H1 (cell line): Measurements from ENCODE around the gene THAP12. TPM values are rescaled to one million over a fixed set of nuclear protein-coding genes. Genes with fewer than 3 reads are reported as not detected.

Experiments used
- CTCF ChIA-PET: fragments of 300-600 bp; sonication (Branson Sonifier 250); formaldehyde crosslinking; loops from one replicate; lab custom pipeline; 2021; ENCODE audit not compliant: partially characterized antibody; lab: Charles Lee
- POLR2A ChIA-PET: fragments of 300-600 bp; sonication (Branson Sonifier 250); formaldehyde crosslinking; loops from one replicate; lab custom pipeline; 2021; ENCODE audit warnings: inconsistent platforms; ENCODE audit not compliant: partially characterized antibody; lab: Charles Lee
- DNase-seq, 2 experiments: peaks; one replicate each; pipeline versions ENCODE4 v3.0.0 to v3.0.0-alpha.2; 2010 to 2022; ENCODE audit warnings: low spot score in 2 of 2, low read depth in 1 of 2, mixed read lengths in 1 of 2
- FAIRE-seq: peaks from 2 replicates; lab custom pipeline; 2011; peaks lifted over from hg19 to GRCh38; lab: Jason Lieb, UNC
- H2AFZ ChIP-seq: 2 replicates; pipeline ENCODE4 v1.8.1; 2012; ENCODE audit warnings: low read length, inconsistent platforms
- H2AK5ac ChIP-seq: 2 replicates; pipeline ENCODE4 v1.6.1; 2013; ENCODE audit warnings: low read depth, low read length
- H2BK120ac ChIP-seq: replicated peaks from 2 replicates; pipeline ENCODE3; 2013; ENCODE audit warnings: low read depth, low read length, inconsistent platforms
- H2BK12ac ChIP-seq: 2 replicates; pipeline ENCODE4 v1.6.1; 2013; ENCODE audit warnings: low read depth, low read length
- H2BK15ac ChIP-seq: 2 replicates; pipeline ENCODE4 v1.6.1; 2013; ENCODE audit warnings: low read length
- H2BK20ac ChIP-seq: 2 replicates; pipeline ENCODE4 v1.6.1; 2013; ENCODE audit warnings: low read length
- H2BK5ac ChIP-seq: 2 replicates; pipeline ENCODE4 v1.6.1; 2013; ENCODE audit warnings: low read depth, low read length
- H3K14ac ChIP-seq: 2 replicates; pipeline ENCODE4 v1.6.1; 2013; ENCODE audit warnings: inconsistent platforms; ENCODE audit not compliant: insufficient read length
- H3K18ac ChIP-seq: 2 replicates; pipeline ENCODE4 v1.6.1; 2013; ENCODE audit warnings: low read length; ENCODE audit errors: extremely low read depth
- H3K23ac ChIP-seq: 2 replicates; pipeline ENCODE4 v1.6.1; 2013; ENCODE audit warnings: inconsistent platforms; ENCODE audit not compliant: insufficient read length
- H3K23me2 ChIP-seq: 2 replicates; pipeline ENCODE4 v1.6.1; 2013; ENCODE audit warnings: low read depth, low read length
- H3K27ac ChIP-seq: 2 replicates; pipeline ENCODE4 v1.6.1; 2011; ENCODE audit warnings: low read depth, low read length, inconsistent platforms
- H3K27me3 ChIP-seq, 4 experiments: replicated peaks in 1 of 4; 1 replicate in 1 of 4; 2 replicates in 3 of 4; pipeline versions ENCODE4 v1.6.1 to v1.8.1; 2011 to 2013; ENCODE audit warnings: low read length in 3 of 4, mild to moderate bottlenecking in 3 of 4, inconsistent platforms in 2 of 4, mixed read lengths in 2 of 4, moderate library complexity in 1 of 4; ENCODE audit not compliant: control insufficient read depth in 3 of 4, insufficient read depth in 3 of 4; ENCODE audit errors: extremely low read depth in 1 of 4
- H3K36me3 ChIP-seq, 4 experiments: 2 replicates each; pipeline versions ENCODE4 v1.6.1 to v1.8.1; 2011 to 2013; ENCODE audit warnings: mild to moderate bottlenecking in 4 of 4, low read length in 3 of 4, moderate library complexity in 2 of 4, control low read depth in 1 of 4, inconsistent platforms in 1 of 4; ENCODE audit not compliant: insufficient read depth in 4 of 4, control insufficient read depth in 2 of 4
- H3K4ac ChIP-seq: replicated peaks from 2 replicates; pipeline ENCODE3; 2013; ENCODE audit warnings: low read length, low read depth, mixed read lengths, inconsistent platforms; ENCODE audit not compliant: insufficient read length
- H3K4me1 ChIP-seq, 4 experiments: replicated peaks in 1 of 4; 1 replicate in 1 of 4; 2 replicates in 3 of 4; pipeline versions ENCODE4 v1.6.1 to v1.8.1; 2011 to 2013; ENCODE audit warnings: low read length in 3 of 4, inconsistent platforms in 2 of 4, mixed read lengths in 1 of 4; ENCODE audit not compliant: insufficient read depth in 4 of 4, control insufficient read depth in 3 of 4
- H3K4me2 ChIP-seq, 2 experiments: 2 replicates each; pipeline versions ENCODE4 v1.6.1 to v1.8.1; 2011 to 2013; ENCODE audit warnings: low read depth in 2 of 2, low read length in 2 of 2, control low read depth in 1 of 2, inconsistent platforms in 1 of 2, mild to moderate bottlenecking in 1 of 2; ENCODE audit not compliant: insufficient read depth in 1 of 2
- H3K4me3 ChIP-seq, 4 experiments: fragments of 200-600, 300-600 bp in 1 of 4; sonication (generic), shearing (Covaris generic), sonication (Bioruptor Twin) in 1 of 4; 2 replicates each; pipeline versions ENCODE4 v1.5.1 to v1.8.1; 2011 to 2016; ENCODE audit warnings: low read length in 4 of 4, low read depth in 3 of 4, control low read depth in 2 of 4, inconsistent platforms in 2 of 4, mild to moderate bottlenecking in 2 of 4, mixed read lengths in 1 of 4, moderate library complexity in 1 of 4; ENCODE audit not compliant: insufficient read depth in 2 of 4; ENCODE audit errors: extremely low read depth in 1 of 4
- H3K56ac ChIP-seq: replicated peaks from 2 replicates; pipeline ENCODE3; 2013; ENCODE audit warnings: low read depth, mild to moderate bottlenecking, mixed read lengths, low read length, inconsistent platforms; ENCODE audit not compliant: insufficient read length
- H3K79me1 ChIP-seq: 2 replicates; pipeline ENCODE4 v1.6.1; 2013; ENCODE audit warnings: low read depth, low read length, control low read depth
- H3K79me2 ChIP-seq, 2 experiments: 2 replicates each; pipeline versions ENCODE4 v1.6.1 to v1.8.1; 2012 to 2013; ENCODE audit warnings: low read length in 2 of 2, mild to moderate bottlenecking in 2 of 2, inconsistent platforms in 1 of 2; ENCODE audit not compliant: insufficient read depth in 2 of 2, control insufficient read depth in 1 of 2
- H3K9ac ChIP-seq, 4 experiments: replicated peaks in 1 of 4; 1 replicate in 1 of 4; 2 replicates in 3 of 4; pipeline versions ENCODE4 v1.6.1 to v1.8.1; 2011 to 2013; ENCODE audit warnings: low read depth in 3 of 4, low read length in 3 of 4, control low read depth in 2 of 4, mild to moderate bottlenecking in 2 of 4, moderate library complexity in 2 of 4, inconsistent platforms in 1 of 4; ENCODE audit errors: extremely low read depth in 1 of 4
- H3K9me3 ChIP-seq, 2 experiments: 2 replicates each; pipeline versions ENCODE4 v1.6.1 to v1.8.1; 2012 to 2013; ENCODE audit warnings: mild to moderate bottlenecking in 2 of 2, moderate library complexity in 2 of 2, control low read depth in 1 of 2, inconsistent platforms in 1 of 2, low read depth in 1 of 2, low read length in 1 of 2, mixed read lengths in 1 of 2; ENCODE audit not compliant: insufficient read depth in 2 of 2
- H4K20me1 ChIP-seq, 2 experiments: replicated peaks in 1 of 2; 2 replicates each; pipeline versions ENCODE3 to v1.8.1; 2011 to 2013; ENCODE audit warnings: inconsistent platforms in 2 of 2, low read length in 2 of 2, mild to moderate bottlenecking in 1 of 2; ENCODE audit not compliant: insufficient read depth in 2 of 2, control insufficient read depth in 1 of 2
- H4K5ac ChIP-seq: 2 replicates; pipeline ENCODE4 v1.6.1; 2013; ENCODE audit warnings: low read length, low read depth, mixed read lengths, inconsistent platforms; ENCODE audit not compliant: insufficient read length
- H4K8ac ChIP-seq: 2 replicates; pipeline ENCODE4 v1.8.0; 2013; ENCODE audit warnings: mild to moderate bottlenecking, moderate library complexity, low read length, inconsistent platforms; ENCODE audit not compliant: insufficient read depth; ENCODE audit errors: extremely low read depth
- H4K91ac ChIP-seq: replicated peaks from 2 replicates; pipeline ENCODE3; 2013; ENCODE audit warnings: low read length, mixed read lengths, inconsistent platforms; ENCODE audit not compliant: insufficient read length
- BRCA1 ChIP-seq: IDR thresholded peaks from 2 replicates; pipeline ENCODE4 v1.6.1; 2012; ENCODE audit warnings: low read depth, low read length, improper control_type of control experiment
- CBX8 ChIP-seq: fragments of 300-800, 300-1000 bp; sonication (generic); IDR thresholded peaks from 2 replicates; pipeline ENCODE4 v1.7.1; 2016; ENCODE audit warnings: low read depth, low read length, borderline replicate concordance
- CHD2 ChIP-seq: IDR thresholded peaks from 2 replicates; pipeline ENCODE4 v1.6.1; 2012; ENCODE audit warnings: low read length, improper control_type of control experiment
- HDAC2 ChIP-seq, 2 experiments: fragments of 300-600 bp in 1 of 2; sonication (generic) in 1 of 2; IDR thresholded peaks; 2 replicates each; pipeline ENCODE4 v1.6.1; 2011 to 2012; ENCODE audit warnings: low read depth in 2 of 2, low read length in 2 of 2, mild to moderate bottlenecking in 2 of 2, moderate library complexity in 2 of 2, borderline replicate concordance in 1 of 2, inconsistent platforms in 1 of 2
- KDM5A ChIP-seq: fragments of 200-600 bp; IDR thresholded peaks from 2 replicates; pipeline ENCODE4 v1.7.1; 2012; ENCODE audit warnings: mild to moderate bottlenecking, low read length, inconsistent platforms, mixed read lengths
- MAX ChIP-seq: IDR thresholded peaks from 2 replicates; pipeline ENCODE4 v1.6.1; 2012; ENCODE audit warnings: inconsistent platforms
- RNF2 ChIP-seq: fragments of 200-900, 300-1000 bp; sonication (generic); IDR thresholded peaks from 2 replicates; pipeline ENCODE4 v1.7.1; 2016; ENCODE audit warnings: borderline replicate concordance, low read depth, mild to moderate bottlenecking, antibody characterized with exemption, low read length; ENCODE audit not compliant: poor library complexity, severe bottlenecking; ENCODE audit errors: missing control alignments
- SIRT6 ChIP-seq: IDR thresholded peaks from one replicate; pipeline ENCODE4 v1.7.1; 2012; ENCODE audit warnings: low read length, inconsistent platforms
- TBP ChIP-seq: IDR thresholded peaks from 2 replicates; pipeline ENCODE4 v1.6.1; 2011; ENCODE audit warnings: low read depth, low read length, improper control_type of control experiment
- WGBS, 2 experiments: shearing (Covaris generic) in 1 of 2; methylation state at CpG; one replicate each; pipeline versions ENCODE4 v1.1.6 to v1.1.7; 2013 to 2015; ENCODE audit warnings: low lambda C conversion rate in 2 of 2, mixed read lengths in 2 of 2, inconsistent platforms in 1 of 2, low coverage in 1 of 2, missing lambda C conversion rate in 1 of 2; ENCODE audit not compliant: insufficient replicate concordance in 2 of 2, insufficient coverage in 1 of 2, insufficient read length in 1 of 2; ENCODE audit errors: extremely low coverage in 1 of 2, missing lambda C conversion rate in 1 of 2; 5-methylcytosine and 5-hydroxymethylcytosine counted together
- polyA plus RNA-seq, 7 experiments: library from polyadenylated mRNA; depleted of rRNA in 3 of 7; stranded (reverse) in 5 of 7; unstranded in 2 of 7; fragments of >200 nt in 5 of 7; fragments of 200-250 nt in 2 of 7; gene quantifications; 1 replicate in 5 of 7; 2 replicates in 1 of 7; 4 replicates in 1 of 7; pipeline versions ENCODE4 v1.2.1 to v1.2.3, GENCODE V29; 2011 to 2013; ENCODE audit warnings: missing spikeins in 2 of 7, mixed read lengths in 2 of 7
- total RNA-seq: library from RNA; stranded (reverse); fragmentation: NEBNext Ultra II Directional; extraction: Animal tissue kit (Norgen Biotek cat#: 25700); gene quantifications from 2 replicates; pipeline ENCODE4 v1.2.1, GENCODE V29; 2021
- TF ChIP-seq, protein P1 (sequence below): IDR thresholded peaks from 2 replicates; pipeline ENCODE4 v1.6.1; 2012; ENCODE audit warnings: low read length, inconsistent platforms

THAP12 gene
- total and polyA plus RNA-seq, 2 of the 8 experiments (the other 6 are each of a cell fraction or from before 2014, with no cell fraction given): 12.0 to 39.9 TPM

DNA sequence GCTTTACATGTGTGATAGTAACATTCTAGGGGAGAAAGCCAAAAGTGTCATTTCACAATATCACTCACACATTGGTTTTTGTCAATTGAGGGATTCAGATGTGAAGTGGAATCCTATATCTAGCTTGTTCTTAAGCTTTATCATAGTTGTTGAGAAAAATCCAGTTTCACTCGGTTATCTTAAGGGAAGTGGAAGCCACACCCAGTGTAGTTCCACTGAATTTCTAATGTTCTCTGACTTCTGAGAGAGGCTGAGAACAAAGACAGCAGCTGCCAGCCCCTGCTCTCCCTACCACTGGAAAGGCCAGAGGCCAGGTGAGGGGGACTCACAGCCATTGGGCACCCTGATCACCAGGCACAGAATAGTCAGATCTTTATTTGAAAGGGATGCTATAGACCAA is 53.7 kb downstream of the THAP12 start:
- CTCF ChIA-PET: interaction anchor here (1.0 to 18.7 kb wide), 4 partner anchors 9 to 185 kb away, joined by 3 to 252 read pairs (median 14); partner anchors contain the start of gene WNT11
- H4K91ac ChIP-seq: no peak overlapping the region
- no peak overlapping the region for H2AK5ac ChIP-seq
- H3K4me2 ChIP-seq: no peak overlapping the region
- H2BK20ac ChIP-seq: no peak overlapping the region
- H3K79me2 ChIP-seq: no peaks in the 10 kb centered on the region
- H2BK5ac ChIP-seq: no peak overlapping the region
- FAIRE-seq (no peak), DNase-seq (no peak)
- no peak overlapping the region for H2BK120ac ChIP-seq
- no peaks in the 10 kb centered on the region for H3K36me3 ChIP-seq
- H3K4me3 ChIP-seq: no peak overlapping the region
- H3K9ac ChIP-seq: no peak overlapping the region
- no peak overlapping the region for H2BK15ac ChIP-seq
- POLR2A ChIA-PET: interaction anchor here (0.6 to 1.1 kb wide), 2 partner anchors 23 to 93 kb away, joined by 3 to 4 read pairs; no protein-coding TSS in a partner anchor
- no peak overlapping the region for H4K8ac ChIP-seq
- H3K27ac ChIP-seq: no peak overlapping the region
- no peak overlapping the region for H3K23ac ChIP-seq
- no peak overlapping the region for H2BK12ac ChIP-seq
- H3K27me3 ChIP-seq: peaks cover 2 to 12% (median 8%) of the 10 kb centered on the region in 4 experiments
- no peak overlapping the region for H3K14ac ChIP-seq
- 0 out of 2 replicates have a peak, but pooled peaks cover 2% of the 10 kb centered on the region for H3K23me2 ChIP-seq
- H2AFZ ChIP-seq: no peak overlapping the region
- H3K56ac ChIP-seq: no peak overlapping the region
- no peak overlapping the region for H3K18ac ChIP-seq
- no peak overlapping the region for H4K5ac ChIP-seq
- no peak overlapping the region for H3K4ac ChIP-seq
- no peaks in the 10 kb centered on the region for H4K20me1 ChIP-seq
- peaks cover 2 to 13% (median 6%) of the 10 kb centered on the region in 4 experiments; a peak in 6 of 7 replicates for H3K4me1 ChIP-seq
- H3K9me3 ChIP-seq: no peaks in the 10 kb centered on the region
- WGBS, 2 experiments: 94% methylated on average over 1 of the region's 1 CpG; no CpG with 5 or more reads in 1 of the 2 experiments
- no peaks in the 10 kb centered on the region; the same call in 1 of the 2 replicates for H3K79me1 ChIP-seq
- no peak for TF ChIP-seq KDM5A
- no peak for TF ChIP-seq RNF2
- no peak for TF ChIP-seq CHD2
- TF ChIP-seq, protein P1, sequence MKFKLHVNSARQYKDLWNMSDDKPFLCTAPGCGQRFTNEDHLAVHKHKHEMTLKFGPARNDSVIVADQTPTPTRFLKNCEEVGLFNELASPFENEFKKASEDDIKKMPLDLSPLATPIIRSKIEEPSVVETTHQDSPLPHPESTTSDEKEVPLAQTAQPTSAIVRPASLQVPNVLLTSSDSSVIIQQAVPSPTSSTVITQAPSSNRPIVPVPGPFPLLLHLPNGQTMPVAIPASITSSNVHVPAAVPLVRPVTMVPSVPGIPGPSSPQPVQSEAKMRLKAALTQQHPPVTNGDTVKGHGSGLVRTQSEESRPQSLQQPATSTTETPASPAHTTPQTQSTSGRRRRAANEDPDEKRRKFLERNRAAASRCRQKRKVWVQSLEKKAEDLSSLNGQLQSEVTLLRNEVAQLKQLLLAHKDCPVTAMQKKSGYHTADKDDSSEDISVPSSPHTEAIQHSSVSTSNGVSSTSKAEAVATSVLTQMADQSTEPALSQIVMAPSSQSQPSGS: no peak
- no peak for TF ChIP-seq SIRT6
- no peak for TF ChIP-seq CBX8
- no peak for TF ChIP-seq HDAC2 (IDR thresholded peaks at IDR 0.05; ENCODE audit: borderline replicate concordance in 1 of 2, low read depth in 2 of 2, low read length in 2 of 2)
- TF ChIP-seq BRCA1: no peak
- TF ChIP-seq TBP: no peak
- no peak for TF ChIP-seq MAX
